HG03565 (cell line): ENCODE measurements around the gene ALG2.

ENCODE experiments used
- ATAC-seq: cut with Tn5 transposase; IDR thresholded peaks from one replicate; pipeline ENCODE4 v1.9.1; 2021; ENCODE audit warnings: mild to moderate bottlenecking, moderate library complexity; ENCODE audit not compliant: unreplicated experiment

The ALG2 gene

DNA sequence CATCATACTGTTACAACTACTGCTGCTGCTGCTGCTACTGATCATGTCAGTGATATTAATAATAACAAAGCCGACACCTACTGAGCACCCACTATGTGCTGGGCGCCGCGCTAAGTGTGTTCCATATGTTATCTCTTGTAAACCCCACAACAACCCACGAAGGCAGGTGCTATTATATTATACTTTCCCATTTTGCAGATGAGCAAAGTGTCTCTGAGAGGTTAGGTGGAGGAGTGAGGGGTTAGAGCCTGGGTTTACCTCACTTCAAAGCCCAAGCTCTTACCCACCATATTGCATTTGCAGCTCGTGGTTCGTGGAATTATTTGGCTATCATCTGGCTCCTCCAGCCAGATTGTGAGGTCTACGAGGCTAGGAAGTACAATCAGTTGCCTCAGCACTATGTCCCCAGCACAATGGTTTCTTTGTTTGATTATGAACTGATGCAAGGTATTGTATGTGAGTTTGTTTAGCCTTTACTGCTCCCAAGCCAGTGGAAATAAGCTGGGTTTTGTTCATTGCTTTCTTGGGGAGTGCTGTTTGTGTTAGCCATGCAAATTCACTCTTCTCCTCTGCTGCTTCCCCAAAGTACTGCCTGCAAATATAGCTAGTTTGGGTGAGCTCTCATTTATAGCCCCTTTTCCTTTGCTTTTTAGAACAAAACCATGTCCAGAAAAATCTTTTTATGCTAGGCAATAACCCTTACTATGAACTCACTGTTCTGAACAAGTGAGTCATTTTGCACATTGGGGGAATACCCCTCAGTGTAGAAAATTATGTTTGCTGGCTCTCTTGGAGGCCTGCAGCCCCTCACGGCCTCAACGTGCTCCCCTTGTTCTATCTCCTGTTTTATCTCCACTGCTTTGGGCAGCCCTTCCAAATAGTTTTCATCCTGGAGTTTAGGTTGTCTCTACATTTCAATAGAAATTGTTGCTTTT, 47.9 kb downstream of the ALG2 start:
- ATAC-seq = no peak

DNA sequence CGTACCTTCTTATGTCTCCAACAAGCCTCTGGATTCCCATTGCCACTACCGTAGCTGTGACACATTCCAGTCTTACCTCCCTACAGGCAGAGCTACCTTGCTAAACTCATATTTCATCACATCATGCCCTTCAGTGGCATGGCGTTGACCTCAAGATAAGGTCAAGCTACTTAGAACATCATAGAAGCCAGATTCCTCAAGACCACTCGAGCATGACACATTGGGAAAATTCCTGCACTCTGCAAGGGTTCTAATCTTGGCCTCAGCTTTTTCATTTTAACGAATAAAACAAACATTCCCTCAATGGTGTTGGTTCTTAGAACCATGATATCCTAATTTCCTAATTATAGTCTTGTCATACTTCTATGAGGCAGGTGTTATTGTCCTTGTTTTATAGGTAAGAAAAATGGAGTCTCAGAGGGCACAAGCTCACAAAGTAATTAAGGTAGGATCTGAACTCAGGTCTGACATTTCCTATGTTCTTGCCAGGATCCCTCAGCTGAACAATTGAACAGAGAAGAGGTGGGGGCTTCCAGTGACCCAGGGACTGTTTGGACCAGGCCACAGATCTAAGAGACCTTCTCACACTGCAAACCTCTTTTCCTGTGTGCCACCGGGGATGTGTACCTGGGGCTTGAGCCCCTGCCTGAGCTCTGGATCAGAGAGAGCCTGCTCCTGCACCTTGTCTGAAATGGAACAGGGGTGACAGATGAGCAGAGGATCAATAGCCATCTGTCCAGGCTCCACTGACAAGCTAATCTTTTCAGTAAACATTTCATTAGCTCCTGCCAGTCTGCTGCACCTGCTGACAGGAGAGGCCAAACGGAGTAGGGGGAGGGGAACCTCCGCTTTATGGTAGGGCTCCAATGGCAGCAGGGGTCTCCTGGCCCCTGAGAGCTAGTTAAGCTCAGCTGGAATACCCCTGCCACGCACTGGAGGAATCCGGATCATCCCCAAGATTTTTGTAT, 49.3 kb downstream of the ALG2 start:
- no peak for ATAC-seq

DNA sequence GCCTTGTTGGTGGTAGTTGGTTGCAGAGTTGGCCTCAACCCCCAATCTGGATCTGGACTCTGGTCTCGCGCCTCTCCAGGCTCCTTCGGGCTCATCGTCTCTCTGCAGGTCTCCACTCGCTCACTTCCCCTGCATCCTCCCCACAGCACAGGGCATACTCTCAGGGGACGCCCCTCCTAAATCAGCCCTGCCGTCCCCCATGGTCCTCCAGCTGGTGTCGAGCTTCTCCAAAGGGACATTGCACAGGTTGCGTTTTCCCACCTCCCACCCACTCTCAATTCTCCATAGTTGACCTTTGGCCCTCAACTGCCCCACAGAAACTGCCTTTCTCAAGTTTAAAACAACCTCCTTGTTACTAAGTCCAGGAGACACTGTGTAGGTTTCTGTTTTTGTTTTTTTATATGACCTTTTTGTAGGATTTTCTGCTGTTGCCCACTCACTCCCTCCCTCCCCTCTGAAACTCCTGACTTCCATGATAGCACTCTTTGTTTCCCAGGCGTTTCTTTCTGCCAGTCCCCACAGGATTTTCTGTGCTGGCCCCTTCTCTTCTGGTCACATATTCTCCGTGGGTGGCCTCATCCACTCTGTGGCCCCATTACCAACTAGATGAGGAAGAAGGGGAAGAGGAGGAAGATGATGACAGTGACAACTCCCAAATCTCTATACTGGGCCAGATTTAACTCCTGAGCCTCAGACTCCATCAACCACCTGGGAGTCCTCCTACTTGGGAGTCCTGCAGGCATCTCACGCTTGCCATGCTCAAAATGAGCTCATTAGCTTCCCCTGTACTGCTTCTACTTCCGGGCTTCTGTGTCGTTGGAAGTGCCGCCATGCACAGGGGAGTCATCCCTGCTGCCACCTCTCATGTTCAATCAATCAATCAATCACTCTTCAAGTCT, 50.3 kb downstream of the ALG2 start:
- ATAC-seq = no peak

DNA sequence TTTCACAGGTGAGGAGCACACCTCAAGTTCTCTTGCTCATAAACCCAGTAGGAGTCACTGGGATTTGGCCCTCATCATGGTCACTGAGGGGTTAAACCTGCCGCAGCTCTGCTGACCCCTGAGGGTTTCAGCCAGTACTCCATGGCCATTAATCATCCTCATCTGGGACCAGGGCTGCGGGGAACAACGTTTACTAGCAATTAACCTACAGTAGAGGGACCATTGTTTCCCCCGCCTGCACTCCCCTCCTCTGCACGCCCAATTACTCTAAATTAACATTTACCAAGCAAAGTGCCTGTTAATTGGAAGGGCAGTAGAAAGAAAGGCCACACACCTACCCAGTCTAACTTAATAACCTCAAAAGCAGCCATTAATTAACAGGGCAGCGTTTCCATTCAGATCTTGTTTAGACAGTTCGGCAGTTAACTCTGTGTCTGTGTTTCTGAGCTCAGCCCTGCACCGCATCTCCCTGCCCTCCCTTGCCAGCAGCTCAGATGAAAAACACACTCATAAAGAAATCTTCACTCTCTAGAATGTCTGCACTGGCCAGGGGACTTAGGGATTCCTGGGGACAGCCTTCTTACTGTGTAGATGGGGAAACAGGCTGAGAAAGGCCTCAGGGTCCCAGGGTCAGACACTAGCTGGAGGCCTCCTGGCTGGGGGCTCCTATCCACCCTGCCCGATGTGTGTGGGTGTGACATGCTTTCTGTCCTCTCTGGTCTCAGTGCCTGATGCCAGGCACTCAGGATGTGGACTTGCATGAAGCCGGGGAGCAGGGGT, 51.6 kb downstream of the ALG2 start:
- no peak for ATAC-seq

DNA sequence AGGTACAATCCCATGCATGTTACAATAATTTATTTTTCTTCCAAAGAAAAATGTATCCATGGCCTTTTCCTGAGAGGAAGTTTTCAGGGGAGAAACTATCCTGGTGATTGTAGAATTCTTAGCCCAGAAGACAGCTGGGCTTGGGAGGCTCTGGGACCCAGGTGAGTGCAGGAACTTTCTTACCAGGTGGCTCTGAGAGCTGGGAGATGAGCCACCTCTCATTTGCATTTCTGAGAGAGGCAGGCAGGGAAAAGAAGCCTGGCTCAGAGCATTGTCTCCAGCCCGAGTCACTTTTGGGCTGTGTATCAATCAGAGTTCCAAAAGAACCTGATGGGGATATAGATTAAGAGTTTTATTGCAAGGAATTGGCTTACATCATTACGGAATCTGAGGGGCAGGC, 52.7 kb downstream of the ALG2 start:
- ATAC-seq = no peak

DNA sequence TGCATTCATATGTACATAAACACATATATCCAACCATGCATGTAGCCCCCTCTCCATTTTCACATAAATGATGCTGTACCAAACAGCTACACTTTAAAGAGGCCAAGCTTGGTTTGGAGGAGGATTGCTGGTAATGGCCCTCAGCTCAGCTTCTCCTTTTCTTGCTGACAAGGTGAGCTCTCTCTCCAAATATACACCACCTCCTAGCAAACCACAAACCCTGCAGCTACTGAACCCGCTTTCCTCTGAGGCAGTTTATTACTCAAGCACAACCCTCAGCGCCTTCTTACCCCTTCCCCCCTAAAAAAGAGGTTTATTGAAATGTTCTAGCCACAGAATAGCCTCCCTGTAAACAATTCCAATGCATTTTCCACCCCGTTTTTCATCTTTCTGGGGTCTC, 54.0 kb downstream of the ALG2 start:
- no peak for ATAC-seq

DNA sequence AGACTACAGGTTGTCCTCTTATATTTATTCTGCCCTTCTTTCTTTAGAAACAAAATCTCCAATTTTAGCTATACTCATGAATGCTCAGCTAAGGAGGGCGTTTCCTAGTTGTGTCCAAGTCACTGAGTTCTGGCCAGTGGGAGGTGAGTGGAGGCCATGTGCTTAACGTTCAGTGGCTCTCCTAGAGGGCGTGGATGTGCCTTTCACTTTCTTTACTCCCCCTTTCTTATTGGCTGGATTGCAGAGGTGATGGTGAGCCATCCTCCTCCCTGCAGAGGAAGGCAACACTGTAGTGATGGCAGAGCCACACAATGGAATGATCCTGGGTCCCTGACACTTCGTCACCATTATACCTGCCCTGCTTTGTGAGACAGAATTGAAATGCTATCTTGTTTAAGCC, 54.6 kb downstream of the ALG2 start:
- ATAC-seq = no peak
